ENCODE data around the gene DCANP1. TPM values are rescaled to one million over a fixed set of nuclear protein-coding genes. Genes with fewer than 3 reads are reported as not detected.
A peak's percentile ranks its signal among the peaks of the same experiment; 100 is the strongest.

The DCANP1 gene
- total RNA-seq, 1 experiment from 2014 or later = not detected

DNA sequence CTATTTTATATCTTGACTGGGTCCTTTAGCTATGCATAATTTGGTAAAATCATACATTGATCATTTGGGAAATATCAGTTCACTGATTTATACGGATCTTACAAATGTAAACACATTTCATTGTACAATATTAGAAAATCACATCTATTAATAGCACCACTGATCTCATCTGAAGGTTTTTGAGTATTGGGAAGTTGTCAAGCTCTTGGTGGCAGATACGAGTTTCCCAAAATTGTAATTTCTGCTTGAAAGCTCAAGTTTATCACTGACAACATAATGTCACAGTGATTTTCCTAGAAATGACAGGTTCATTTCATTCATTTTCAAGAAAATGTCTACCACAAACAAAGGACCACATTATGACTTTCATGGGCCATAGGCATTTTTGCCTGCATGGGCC is 45.1 kb downstream of the DCANP1 start:
- Histone ChIP-seq H3K36me3 (replicated peaks; ENCODE audit: control insufficient read depth, insufficient read depth, low read length) (no peaks in the 10 kb centered on the region), H3K4me3 (ENCODE audit: insufficient read depth, low read depth, low read length) (no peak overlapping the region), H3K27me3 (ENCODE audit: control insufficient read depth, insufficient read depth, low read length) (peaks cover 48% of the 10 kb centered on the region)
- no peak for DNase-seq

DNA sequence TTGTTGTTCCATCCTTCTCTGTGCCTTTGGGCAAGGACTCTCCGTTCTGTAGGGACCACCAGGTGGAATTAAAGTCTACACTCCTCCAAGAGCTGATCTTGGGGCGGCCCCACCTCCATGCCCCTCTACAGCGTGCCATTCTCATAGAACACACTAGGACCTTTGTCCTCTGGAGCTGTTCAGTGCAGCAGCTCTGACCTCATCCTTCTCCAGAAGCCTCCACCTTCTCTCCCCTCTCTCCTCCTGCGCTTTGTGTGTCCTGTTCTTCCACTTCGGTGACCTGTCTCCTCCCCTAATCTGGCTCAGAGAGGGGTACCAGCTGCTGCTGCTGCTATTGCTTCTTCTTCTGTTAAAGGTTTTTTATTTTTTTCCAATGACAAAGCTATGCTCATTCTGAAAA is 46.3 kb downstream of the DCANP1 start:
- peak; percentile 38 for DNase-seq
- Histone ChIP-seq H3K4me3 (ENCODE audit: insufficient read depth, low read depth, low read length) (no peak overlapping the region), H3K36me3 (replicated peaks; ENCODE audit: control insufficient read depth, insufficient read depth, low read length) (no peaks in the 10 kb centered on the region), H3K27me3 (ENCODE audit: control insufficient read depth, insufficient read depth, low read length) (peaks cover 56% of the 10 kb centered on the region)

DNA sequence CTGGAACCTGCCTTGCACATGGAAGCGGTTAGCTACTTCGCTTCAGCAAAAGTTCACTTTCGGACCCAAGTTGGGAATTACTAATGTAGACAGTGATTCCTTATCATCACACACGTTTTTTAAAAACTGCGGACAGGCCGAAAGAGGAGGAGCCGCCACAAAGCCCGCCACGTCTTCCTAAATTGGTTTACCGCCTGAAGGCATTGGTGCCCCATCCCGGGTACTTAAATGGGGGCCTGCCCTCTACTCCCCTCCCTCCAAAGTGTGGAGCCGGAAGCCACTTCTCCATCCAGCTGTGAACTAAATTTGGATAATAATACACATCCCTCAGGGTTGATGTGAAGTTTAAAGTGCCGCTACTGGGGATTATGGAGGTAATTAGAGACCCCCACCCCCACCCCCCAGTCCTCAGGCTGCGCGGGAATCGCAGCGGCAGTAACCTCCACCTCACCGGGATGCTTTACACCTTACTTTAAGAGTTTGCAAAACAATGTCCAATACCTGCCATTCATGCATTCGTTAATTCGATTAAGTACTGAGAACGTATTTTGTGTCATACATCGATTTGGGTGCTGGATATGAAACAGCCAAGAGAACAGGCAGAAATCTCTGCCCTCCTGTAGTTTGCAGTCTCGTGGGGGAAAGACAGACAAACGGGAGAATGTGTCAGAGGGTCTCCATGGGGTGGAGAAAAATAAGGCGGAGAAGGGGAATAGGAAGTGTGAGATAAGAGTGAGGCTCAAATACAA is 47.2 kb downstream of the DCANP1 start:
- peak; percentile 74 for DNase-seq
- Histone ChIP-seq H3K27me3 (ENCODE audit: control insufficient read depth, insufficient read depth, low read length) (peaks cover 56% of the 10 kb centered on the region), H3K4me3 (ENCODE audit: insufficient read depth, low read depth, low read length) (peak overlapping the region; percentile 66), H3K36me3 (replicated peaks; ENCODE audit: control insufficient read depth, insufficient read depth, low read length) (no peaks in the 10 kb centered on the region)

DNA sequence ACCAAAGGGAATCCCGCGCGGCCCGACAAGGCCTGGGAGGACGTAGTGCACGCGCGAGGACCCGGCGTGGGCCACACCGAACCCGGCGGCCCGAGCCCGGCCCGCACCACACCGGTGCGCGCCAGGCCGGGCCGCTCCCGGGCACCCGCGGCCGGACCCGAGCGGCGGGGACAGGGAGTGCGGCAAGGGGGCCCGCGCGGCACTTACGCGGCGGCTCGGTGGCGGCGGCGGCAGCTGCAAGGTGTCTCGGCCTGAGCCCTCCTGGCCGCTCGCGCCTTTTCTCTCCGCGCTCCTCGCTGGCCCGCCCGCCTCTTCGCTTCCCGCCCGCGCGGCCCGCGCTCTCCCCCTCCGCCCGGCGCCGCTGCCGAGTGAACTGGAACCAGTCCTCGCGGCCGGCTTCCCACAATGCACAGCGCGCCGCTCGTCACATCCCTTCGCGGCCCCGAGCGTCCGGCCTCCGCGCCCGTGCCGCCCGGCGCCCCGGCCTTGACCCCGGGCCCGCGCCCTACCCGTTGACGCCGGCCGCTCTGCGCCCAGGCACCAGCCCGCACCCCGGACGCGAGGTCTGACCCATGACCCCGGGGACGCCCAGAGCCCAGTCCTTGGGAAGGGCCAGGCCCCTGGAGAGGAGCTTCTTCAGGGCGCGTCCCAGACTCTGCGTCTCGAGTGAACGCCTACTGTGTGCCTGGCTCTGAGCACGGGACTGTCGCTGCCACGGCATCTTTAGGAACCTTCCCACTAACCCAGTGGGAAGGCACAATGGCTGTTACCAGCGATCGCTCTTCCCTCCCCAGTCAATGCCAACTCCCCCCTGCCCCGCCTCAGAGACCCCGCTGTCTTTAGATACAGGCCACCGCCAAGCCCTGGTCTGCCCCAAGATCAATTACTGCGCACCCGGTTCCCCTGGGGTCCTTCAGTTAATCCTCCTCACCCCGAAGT is 48.0 kb downstream of the DCANP1 start, which contains the start of gene MACROH2A1:
MACROH2A1 (minus strand) TSS at position 377 of the 939 bp plus-strand sequence. CDS start 10,138 bp downstream, outside the sequence.
- Histone ChIP-seq H3K4me3 (ENCODE audit: insufficient read depth, low read depth, low read length) (peak within 1 kb of the TSS; percentile 66), H3K36me3 (replicated peaks; ENCODE audit: control insufficient read depth, insufficient read depth, low read length) (no peaks in the 10 kb centered on the region), H3K27me3 (ENCODE audit: control insufficient read depth, insufficient read depth, low read length) (peaks cover 54% of the 10 kb centered on the region)
- peak; percentile 89 for DNase-seq

DNA sequence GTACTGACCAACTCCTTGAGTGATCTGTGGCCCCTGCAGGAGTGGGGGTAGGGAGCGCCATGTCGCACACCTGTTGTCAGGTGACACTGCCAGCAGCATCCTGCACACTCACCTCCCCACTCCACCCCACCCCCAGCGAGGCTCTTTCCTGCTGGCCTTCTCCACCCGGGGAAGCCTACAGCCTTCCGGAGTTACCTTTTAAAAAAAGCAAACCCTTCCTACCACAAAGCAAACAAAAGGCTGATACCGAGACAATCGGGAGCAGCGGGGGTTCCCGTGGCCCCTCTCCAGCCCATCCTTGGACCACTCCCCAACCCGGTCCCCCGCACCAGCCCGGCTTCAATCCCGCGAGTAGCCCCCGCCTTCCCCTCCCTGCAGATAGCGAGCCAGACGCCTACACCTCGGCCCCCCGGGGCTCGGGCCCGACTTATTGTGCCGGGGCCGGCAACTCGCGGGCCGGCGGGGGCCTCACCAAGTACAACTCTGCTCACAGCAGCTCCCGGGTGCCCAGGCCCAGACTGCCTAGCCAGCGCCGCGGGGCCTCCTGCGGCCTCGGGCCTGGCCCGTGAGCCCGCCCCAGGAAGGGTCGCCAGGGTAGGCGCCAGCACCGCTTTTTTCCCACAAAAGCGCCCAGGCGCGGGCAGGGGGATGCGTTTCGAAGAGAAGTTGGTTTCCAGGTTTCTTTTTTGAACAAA is 48.8 kb downstream of the DCANP1 start:
- peaks cover 52% of the 10 kb centered on the region for H3K27me3 ChIP-seq (ENCODE audit: control insufficient read depth, insufficient read depth, low read length)
- H3K36me3 ChIP-seq (replicated peaks; ENCODE audit: control insufficient read depth, insufficient read depth, low read length) = no peaks in the 10 kb centered on the region
- peak overlapping the region; percentile 66 for H3K4me3 ChIP-seq (ENCODE audit: insufficient read depth, low read depth, low read length)
- peak; percentile 84 for DNase-seq

DNA sequence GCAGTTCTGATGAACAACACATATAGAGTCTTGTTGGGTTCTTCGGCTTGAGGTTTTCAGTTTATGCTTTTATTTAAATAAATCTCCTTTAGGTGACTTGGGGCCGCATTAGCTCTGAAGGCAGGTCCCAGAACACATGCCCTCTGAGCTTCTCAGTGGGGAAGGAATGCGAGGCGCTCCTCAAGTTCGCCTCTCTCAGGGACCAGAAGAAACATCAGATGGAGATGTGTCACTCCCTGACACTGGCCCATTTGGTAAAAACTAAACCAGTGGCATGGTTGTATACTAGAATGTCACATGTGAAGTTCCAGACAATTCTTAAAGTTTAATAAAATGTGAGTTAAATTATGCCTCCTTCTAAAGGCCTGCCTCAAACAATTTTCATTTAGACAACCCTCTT is 50.1 kb downstream of the DCANP1 start:
- Histone ChIP-seq H3K27me3 (ENCODE audit: control insufficient read depth, insufficient read depth, low read length) (peaks cover 41% of the 10 kb centered on the region), H3K36me3 (replicated peaks; ENCODE audit: control insufficient read depth, insufficient read depth, low read length) (no peaks in the 10 kb centered on the region), H3K4me3 (ENCODE audit: insufficient read depth, low read depth, low read length) (no peak overlapping the region)
- no peak for DNase-seq

DNA sequence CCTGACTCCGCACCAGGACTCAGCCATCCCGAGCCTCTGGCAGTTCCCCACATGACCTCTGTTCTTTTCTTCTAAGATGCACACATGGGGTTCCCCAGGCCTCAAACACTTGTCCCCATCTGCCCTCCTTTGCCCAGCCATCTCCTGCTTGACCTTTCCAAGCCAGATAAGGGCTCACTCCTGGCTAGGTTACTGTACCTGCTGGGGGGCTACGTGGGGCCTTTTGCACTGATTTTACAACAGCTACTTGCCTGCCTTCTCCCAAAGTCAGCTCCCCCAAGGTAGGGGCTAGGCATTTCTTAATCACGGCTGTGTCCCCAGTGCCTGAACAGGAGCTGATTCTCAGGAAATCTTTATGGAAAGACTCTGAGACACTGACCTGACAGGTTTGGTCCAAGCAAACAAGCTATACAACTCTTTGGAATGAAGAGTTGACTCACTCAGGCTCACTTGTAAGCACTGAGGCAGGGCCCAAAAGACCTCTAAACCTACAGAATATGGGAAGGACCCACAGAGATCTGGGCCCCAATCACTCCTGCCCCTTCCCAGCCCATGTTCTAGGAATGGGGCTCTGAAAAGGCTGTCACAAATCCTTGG is 50.6 kb downstream of the DCANP1 start:
- Histone ChIP-seq H3K4me3 (ENCODE audit: insufficient read depth, low read depth, low read length) (no peak overlapping the region), H3K27me3 (ENCODE audit: control insufficient read depth, insufficient read depth, low read length) (peaks cover 35% of the 10 kb centered on the region)

DNA sequence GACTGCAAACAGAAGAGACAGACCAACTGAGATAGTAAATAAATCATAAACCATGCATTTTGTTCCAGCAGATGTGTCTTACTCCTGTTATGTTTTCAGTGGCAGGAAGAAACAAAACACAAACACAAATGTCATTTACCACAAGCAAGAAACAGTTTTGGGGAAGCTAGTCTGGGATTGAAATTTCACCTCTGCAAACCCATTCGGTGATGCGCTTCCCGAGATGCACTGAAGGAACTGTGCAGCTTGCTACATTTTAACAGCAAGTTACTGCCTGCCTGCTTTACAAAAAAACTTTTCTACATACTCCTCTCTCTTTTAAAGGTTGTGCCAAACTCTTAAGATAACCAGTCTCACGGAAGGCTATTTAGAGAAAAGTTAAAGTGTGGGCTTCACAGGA is 51.3 kb downstream of the DCANP1 start:
- Histone ChIP-seq H3K27me3 (ENCODE audit: control insufficient read depth, insufficient read depth, low read length) (peaks cover 29% of the 10 kb centered on the region), H3K36me3 (replicated peaks; ENCODE audit: control insufficient read depth, insufficient read depth, low read length) (no peaks in the 10 kb centered on the region), H3K4me3 (ENCODE audit: insufficient read depth, low read depth, low read length) (no peak overlapping the region)
- no peak for DNase-seq

More for the DNA sequence above, 50.6 kb downstream of the DCANP1 start:
- no peaks in the 10 kb centered on the region for H3K36me3 ChIP-seq (replicated peaks; ENCODE audit: control insufficient read depth, insufficient read depth, low read length)
- DNase-seq = no peak

DNA sequence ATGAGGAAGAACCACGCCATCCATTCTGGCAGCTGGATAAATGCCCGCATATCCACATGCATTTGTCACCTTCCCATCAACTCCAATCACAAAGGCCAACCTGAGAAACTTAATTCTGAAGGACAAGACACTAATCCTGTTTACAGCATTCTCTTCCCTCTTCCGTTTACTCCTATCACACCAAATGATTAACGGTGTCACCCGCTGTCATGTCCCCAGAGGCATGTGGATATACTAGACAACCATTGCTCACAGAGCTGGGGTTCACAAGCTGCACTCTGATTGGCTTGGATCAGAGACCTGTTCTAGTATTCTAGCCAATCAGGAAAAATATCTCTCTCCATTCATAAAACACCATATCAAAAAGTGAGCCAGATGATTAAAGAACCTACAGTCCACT is 51.7 kb downstream of the DCANP1 start:
- H3K4me3 ChIP-seq (ENCODE audit: insufficient read depth, low read depth, low read length) = no peak overlapping the region
- peaks cover 24% of the 10 kb centered on the region for H3K27me3 ChIP-seq (ENCODE audit: control insufficient read depth, insufficient read depth, low read length)
- no peak for DNase-seq
- no peaks in the 10 kb centered on the region for H3K36me3 ChIP-seq (replicated peaks; ENCODE audit: control insufficient read depth, insufficient read depth, low read length)

Other genes with a start within 250 kb of the DCANP1 start
- gene MACROH2A1, start 48.1 kb downstream of the DCANP1 start, total RNA-seq (2014; rRNA removed; shearing (Covaris generic)) = 202 and 322 TPM in 2 replicates
- not detected in 2 replicates for gene TIFAB, start 5.0 kb upstream of the DCANP1 start, total RNA-seq (2014; rRNA removed; shearing (Covaris generic))
- gene NEUROG1, start 88.6 kb upstream of the DCANP1 start, total RNA-seq (2014; rRNA removed; shearing (Covaris generic)) = not detected in 2 replicates
- gene CXCL14, start 131.6 kb upstream of the DCANP1 start, total RNA-seq (2014; rRNA removed; shearing (Covaris generic)) = 2.7 and 4.2 TPM in 2 replicates

Data from H7 (cell line).